ENCODE measurements around the gene DCTN4. TPM values are rescaled to one million over a fixed set of nuclear protein-coding genes. Genes with fewer than 3 reads are reported as not detected.

DCTN4 gene
- total and polyA plus RNA-seq, 2 experiments from 2014 or later, result 22.9 to 63.9 TPM

DNA sequence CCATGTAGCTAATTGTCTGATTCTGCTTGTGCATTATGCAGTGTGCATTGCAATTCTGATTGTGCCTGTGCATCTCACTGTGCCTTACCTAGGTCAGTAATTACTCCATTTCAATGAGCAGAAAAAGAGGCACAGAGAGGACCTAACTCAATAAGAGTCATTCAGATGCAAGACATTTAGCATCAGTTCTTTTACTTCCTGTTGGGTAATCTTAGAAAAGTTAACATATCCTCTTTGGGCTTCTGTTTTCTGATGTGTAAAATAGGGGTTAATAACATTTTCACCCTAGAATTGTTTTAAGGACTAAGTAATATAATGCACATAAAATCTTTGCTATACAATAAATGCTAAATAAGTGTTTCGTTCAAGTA, 7.0 kb upstream of the DCTN4 start:
- Histone ChIP-seq H3K36me3 (replicated peaks; ENCODE audit: insufficient read depth, low read depth) (no peaks in the 10 kb centered on the region), H2AFZ (no peak overlapping the region), H3K27me3 (no peaks in the 10 kb centered on the region), H3K9me2 (replicated peaks; ENCODE audit: insufficient read depth) (no peaks in the 10 kb centered on the region), H4K20me1 (ENCODE audit: insufficient read depth, poor library complexity, severe bottlenecking) (no peaks in the 10 kb centered on the region), H3K4me2 (no peak overlapping the region), H3K27ac (no peak overlapping the region), H3K4me1 (ENCODE audit: insufficient read depth) (peaks cover 11% of the 10 kb centered on the region), H3K9me3 (ENCODE audit: low read depth) (no peaks in the 10 kb centered on the region), H3K79me2 (no peaks in the 10 kb centered on the region), H3K4me3 (no peak overlapping the region)
- DNase-seq (ENCODE audit: low spot score), result no peak
- WGBS (ENCODE audit: low lambda C conversion rate, missing lambda C conversion rate), result 87% methylated on average over 1 of the region's 1 CpG
- TF ChIP-seq EZH2 (IDR thresholded peaks at IDR 0.05; ENCODE audit: borderline replicate concordance) (no peak), EZH2phosphoT487 (IDR thresholded peaks at IDR 0.05; ENCODE audit: low read depth, severe bottlenecking, unreplicated experiment) (no peak)
- TF ChIP-seq, protein P1, sequence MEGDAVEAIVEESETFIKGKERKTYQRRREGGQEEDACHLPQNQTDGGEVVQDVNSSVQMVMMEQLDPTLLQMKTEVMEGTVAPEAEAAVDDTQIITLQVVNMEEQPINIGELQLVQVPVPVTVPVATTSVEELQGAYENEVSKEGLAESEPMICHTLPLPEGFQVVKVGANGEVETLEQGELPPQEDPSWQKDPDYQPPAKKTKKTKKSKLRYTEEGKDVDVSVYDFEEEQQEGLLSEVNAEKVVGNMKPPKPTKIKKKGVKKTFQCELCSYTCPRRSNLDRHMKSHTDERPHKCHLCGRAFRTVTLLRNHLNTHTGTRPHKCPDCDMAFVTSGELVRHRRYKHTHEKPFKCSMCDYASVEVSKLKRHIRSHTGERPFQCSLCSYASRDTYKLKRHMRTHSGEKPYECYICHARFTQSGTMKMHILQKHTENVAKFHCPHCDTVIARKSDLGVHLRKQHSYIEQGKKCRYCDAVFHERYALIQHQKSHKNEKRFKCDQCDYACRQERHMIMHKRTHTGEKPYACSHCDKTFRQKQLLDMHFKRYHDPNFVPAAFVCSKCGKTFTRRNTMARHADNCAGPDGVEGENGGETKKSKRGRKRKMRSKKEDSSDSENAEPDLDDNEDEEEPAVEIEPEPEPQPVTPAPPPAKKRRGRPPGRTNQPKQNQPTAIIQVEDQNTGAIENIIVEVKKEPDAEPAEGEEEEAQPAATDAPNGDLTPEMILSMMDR (IDR thresholded peaks at IDR 0.05; ENCODE audit: poor library complexity), result no peak

DNA sequence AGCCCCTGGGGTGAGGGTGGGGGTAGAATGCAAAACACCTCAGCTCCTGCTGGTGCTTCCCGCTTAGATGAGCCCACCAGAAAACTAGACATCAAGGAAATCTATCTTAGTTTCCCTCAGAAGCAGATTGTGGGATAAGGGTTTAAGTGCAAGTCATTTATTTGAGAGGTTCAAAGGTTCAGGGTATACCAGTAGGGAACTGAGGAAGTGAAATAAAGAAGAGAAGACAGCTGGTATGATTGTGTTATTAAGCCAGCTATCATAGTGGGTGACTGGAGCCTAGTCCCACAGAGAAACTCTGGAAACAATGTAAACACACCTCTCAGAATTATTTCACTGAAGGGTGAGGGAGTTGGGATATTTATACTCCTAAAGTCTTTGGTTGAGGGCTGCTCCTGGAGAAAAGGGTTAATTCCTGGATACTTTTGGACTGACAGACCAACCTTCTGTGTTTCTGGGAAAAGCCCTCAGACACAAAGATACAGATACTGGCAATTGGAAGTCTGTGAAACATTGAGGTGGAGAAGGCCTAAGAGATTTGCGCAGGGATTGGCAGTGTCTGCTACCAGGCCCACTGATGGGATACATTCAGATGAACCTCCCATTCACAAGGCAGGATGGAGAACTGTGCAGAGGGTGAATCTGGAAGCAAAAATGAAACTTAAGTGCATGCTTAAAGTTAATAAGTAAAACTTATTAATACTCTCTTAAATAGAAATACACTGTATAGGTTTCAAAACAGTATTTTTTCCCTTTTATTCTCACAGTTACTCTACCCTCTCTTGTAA, 6.4 kb upstream of the DCTN4 start:
- 50% methylated on average over 2 of the region's 2 CpGs for WGBS (ENCODE audit: low lambda C conversion rate, missing lambda C conversion rate)
- no peak for DNase-seq (ENCODE audit: low spot score)
- Histone ChIP-seq H3K9me2 (replicated peaks; ENCODE audit: insufficient read depth) (no peaks in the 10 kb centered on the region), H4K20me1 (ENCODE audit: insufficient read depth, poor library complexity, severe bottlenecking) (no peaks in the 10 kb centered on the region), H3K36me3 (replicated peaks; ENCODE audit: insufficient read depth, low read depth) (no peaks in the 10 kb centered on the region), H3K4me2 (no peak overlapping the region), H3K27ac (peak overlapping the region; percentile 77), H3K4me3 (no peak overlapping the region), H3K4me1 (ENCODE audit: insufficient read depth) (peaks cover 11% of the 10 kb centered on the region), H2AFZ (no peak overlapping the region), H3K27me3 (no peaks in the 10 kb centered on the region), H3K9me3 (ENCODE audit: low read depth) (no peaks in the 10 kb centered on the region), H3K79me2 (no peaks in the 10 kb centered on the region)
- TF ChIP-seq EZH2 (IDR thresholded peaks at IDR 0.05; ENCODE audit: borderline replicate concordance), result no peak
- no peak for TF ChIP-seq EZH2phosphoT487 (IDR thresholded peaks at IDR 0.05; ENCODE audit: low read depth, severe bottlenecking, unreplicated experiment)
- TF ChIP-seq, protein P1 (IDR thresholded peaks at IDR 0.05; ENCODE audit: poor library complexity), result no peak

DNA sequence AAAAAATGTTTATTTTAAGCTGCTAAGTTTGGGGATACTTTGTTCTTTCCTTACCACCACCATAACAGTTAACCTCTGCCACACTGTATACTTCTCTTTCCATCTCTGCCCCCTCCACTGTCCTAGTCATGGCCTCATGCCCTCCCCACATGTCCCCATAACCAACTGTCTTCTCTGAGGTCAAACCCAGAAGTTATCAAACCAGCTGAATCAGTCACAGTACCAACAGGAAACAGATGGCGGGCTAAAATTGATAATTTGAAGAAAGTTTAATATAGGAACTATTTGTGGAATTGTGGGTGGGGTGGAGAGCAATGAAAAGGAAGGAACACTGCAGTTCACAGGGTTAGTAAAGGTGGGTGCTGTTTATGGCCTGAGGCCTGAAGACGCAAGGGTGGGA, 5.7 kb upstream of the DCTN4 start:
- TF ChIP-seq, protein P1 (IDR thresholded peaks at IDR 0.05; ENCODE audit: poor library complexity), result no peak
- TF ChIP-seq EZH2phosphoT487 (IDR thresholded peaks at IDR 0.05; ENCODE audit: low read depth, severe bottlenecking, unreplicated experiment) (no peak), EZH2 (IDR thresholded peaks at IDR 0.05; ENCODE audit: borderline replicate concordance) (no peak)
- peaks cover 11% of the 10 kb centered on the region for H3K4me1 ChIP-seq (ENCODE audit: insufficient read depth)
- H3K79me2 ChIP-seq, result no peaks in the 10 kb centered on the region
- WGBS (ENCODE audit: low lambda C conversion rate, missing lambda C conversion rate), result 95% methylated on average over 2 of the region's 2 CpGs
- no peak for DNase-seq (ENCODE audit: low spot score)
- H4K20me1 ChIP-seq (ENCODE audit: insufficient read depth, poor library complexity, severe bottlenecking), result no peaks in the 10 kb centered on the region
- no peaks in the 10 kb centered on the region for H3K36me3 ChIP-seq (replicated peaks; ENCODE audit: insufficient read depth, low read depth)
- H3K27ac ChIP-seq, result peak overlapping the region; percentile 77
- H2AFZ ChIP-seq, result peak overlapping the region; percentile 41
- no peaks in the 10 kb centered on the region for H3K9me3 ChIP-seq (ENCODE audit: low read depth)
- H3K4me2 ChIP-seq, result no peak overlapping the region
- H3K4me3 ChIP-seq, result no peak overlapping the region
- H3K27me3 ChIP-seq, result no peaks in the 10 kb centered on the region
- H3K9me2 ChIP-seq (replicated peaks; ENCODE audit: insufficient read depth), result no peaks in the 10 kb centered on the region

Data from hepatocyte (in vitro differentiated cells).